GM18505 (cell line): ENCODE data around the gene SIPA1L3.
"Not testable (repeated sequence)": the region's sequence is repeated elsewhere in the genome, so short reads cannot be mapped to it uniquely, and the experiment has no call there.

Experiments
- ATAC-seq: cut with Tn5 transposase; IDR thresholded peaks from one replicate; pipeline ENCODE4 v1.9.1; 2021; ENCODE audit not compliant: unreplicated experiment
- POLR2A ChIP-seq: IDR thresholded peaks from 4 replicates; pipeline ENCODE4 v1.6.1; 2011; ENCODE audit warnings: borderline replicate concordance; ENCODE audit not compliant: insufficient read depth, insufficient read length; ENCODE audit errors: extremely low read depth

SIPA1L3 gene

DNA sequence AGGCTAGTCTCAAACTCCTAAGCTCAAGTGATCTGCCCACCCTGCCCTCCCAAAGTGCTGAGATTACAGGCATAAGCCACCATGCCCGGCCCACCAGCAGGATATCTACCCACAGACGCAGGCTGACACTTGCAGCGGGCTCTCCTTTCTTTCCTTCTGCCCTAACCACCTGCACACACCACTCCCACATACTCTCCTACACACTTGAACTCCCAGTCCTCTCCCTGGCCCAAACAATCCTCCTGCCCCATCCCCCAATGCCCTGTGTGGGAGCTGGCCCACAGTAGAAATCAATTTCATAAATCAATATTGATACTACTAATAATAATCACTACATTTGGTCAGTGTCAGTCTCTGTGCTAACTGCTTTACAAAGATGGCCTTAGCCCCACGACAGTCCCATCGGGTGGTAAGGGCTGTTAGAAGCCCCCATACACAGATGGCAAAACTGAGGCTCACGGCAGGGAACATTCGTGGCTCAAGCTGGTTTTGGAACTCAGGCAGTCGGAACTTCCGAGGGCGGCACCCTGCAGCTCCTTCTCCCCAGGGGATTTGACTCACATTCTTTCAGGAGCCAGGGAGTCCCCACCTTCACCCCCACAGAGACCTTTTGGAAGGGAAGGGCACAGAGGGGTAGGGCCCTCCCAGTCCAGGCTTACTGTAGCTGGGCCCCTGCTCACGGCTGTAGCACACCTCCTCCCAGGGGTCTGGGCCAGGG lies 320.4 kb downstream of the SIPA1L3 start:
- TF ChIP-seq POLR2A = no peak
- ATAC-seq = no peak

DNA sequence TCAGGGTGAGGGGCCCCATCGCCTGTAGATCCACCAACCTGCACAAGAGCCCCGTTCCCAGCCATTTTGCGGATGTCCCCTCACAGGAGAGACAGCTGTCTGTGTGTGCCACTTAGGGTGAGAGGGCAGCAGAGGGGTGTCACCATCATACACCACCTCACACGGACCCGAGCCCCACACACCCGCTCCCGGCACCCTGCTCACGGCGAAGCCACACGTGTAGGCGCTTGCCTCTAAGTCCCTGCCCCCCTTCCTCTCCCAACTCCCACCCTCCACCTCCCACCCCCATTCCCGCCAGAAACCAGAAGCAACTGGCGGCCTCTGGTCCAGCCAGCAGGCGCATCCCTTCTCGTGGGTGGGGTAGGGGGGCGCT lies 321.0 kb downstream of the SIPA1L3 start:
- TF ChIP-seq POLR2A = no peak
- ATAC-seq = no peak

DNA sequence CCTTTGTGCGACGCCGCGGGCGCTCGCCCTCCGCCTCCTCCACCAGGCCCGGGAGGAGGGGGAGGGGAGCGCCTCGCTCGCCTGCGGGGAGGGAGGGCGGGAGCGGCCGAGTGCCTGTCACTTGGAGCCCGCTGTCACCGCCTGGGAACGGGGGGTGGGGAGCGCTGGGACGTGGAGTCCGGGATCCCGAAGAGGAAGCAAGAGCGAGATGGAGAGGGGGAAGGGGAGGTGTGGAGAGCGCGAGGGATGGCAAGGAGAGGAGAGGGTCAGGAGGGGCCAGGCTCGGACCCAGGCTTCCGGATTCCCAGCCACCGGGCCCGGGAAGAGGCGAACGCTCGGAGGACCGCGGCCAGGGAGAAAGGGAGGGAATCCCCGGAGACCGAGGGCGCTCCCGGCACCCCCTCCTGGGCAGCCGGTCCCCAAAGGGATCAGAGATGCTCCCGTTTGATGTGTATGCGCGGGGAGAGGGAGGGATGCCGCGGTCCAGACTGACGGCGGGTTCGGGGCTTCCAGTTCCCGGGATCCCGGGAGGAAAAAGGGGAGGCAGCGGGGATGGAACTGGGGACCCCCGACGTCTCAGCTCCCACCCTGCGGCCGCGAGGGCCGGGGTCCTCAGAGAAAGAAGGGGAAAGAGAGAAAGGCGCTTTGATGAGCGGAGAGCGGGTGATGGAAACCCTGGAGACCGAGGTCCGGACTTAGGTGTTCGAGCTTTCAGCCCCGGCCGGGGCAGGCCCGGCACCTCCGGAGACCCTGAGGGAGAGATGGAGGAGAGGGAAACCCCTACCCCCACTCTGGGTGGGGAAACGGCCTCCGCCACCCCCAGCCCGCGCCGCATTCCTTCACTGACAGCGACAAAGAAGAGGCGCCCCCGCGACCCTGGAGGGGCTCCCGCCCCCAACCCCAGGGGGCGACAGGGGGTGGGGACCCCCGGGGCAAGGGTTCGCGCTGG lies 321.8 kb downstream of the SIPA1L3 start:
- TF ChIP-seq POLR2A = no peak
- ATAC-seq = no peak

- TF ChIP-seq POLR2A = no peak
- peak; percentile 79 for ATAC-seq
Observed at GRCh38 chr19:38229585-38230073, 322.6 kb downstream of the SIPA1L3 start.

- ATAC-seq = not testable (repeated sequence)
Observed at GRCh38 chr19:38230506-38231133, 323.6 kb downstream of the SIPA1L3 start.

DNA sequence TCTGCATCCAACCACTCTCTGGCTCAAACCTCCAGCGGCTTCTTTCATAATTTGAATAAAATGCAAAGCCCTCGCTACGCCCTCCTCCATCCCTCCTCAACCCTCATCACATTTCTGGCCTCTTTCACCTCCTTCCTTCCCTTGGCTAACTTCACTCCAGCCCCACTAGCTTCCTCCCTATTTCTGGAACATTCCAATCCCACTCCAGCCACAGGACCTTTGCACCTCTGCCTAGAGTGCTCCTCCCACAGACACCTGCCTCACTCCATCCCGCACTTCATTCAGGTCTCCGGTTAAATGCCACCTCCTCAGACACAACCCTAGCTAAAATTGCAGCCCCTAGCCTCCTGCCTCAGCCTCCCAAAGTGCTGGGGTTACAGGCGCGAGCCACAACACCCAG lies 324.9 kb downstream of the SIPA1L3 start:
- no peak for ATAC-seq
- TF ChIP-seq POLR2A = no peak

GRCh38 chr19:38233740-38234251 lies 326.8 kb downstream of the SIPA1L3 start:
- no peak for TF ChIP-seq POLR2A
- no peak for ATAC-seq

GRCh38 chr19:38234615-38235014 lies 327.6 kb downstream of the SIPA1L3 start:
- ATAC-seq = no peak
- no peak for TF ChIP-seq POLR2A

GRCh38 chr19:38239816-38240215 lies 332.8 kb downstream of the SIPA1L3 start:
- ATAC-seq = no peak
- TF ChIP-seq POLR2A = no peak

DNA sequence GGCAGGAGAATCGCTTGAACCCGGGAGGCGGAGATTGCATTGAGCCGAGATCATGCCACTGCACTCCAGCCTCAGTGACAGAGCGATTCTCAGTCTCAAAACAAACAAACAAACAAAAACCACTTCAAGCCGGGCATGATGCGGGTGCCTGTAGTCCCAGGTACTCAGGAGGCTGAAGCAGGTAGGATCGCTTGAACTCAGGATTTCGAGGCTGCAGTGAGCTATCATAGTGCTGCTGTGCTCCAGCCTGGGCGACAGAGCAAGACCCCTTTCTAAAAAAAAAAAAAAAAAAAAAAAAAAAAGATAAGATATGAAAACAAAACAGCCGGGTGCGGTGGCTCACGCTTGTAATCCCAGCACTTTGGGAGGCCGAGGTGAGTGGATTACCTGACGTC lies 336.3 kb downstream of the SIPA1L3 start:
- TF ChIP-seq POLR2A = no peak
- no peak for ATAC-seq

- no peak for ATAC-seq
Observed at GRCh38 chr19:38245826-38246498, 339.0 kb downstream of the SIPA1L3 start.

DNA sequence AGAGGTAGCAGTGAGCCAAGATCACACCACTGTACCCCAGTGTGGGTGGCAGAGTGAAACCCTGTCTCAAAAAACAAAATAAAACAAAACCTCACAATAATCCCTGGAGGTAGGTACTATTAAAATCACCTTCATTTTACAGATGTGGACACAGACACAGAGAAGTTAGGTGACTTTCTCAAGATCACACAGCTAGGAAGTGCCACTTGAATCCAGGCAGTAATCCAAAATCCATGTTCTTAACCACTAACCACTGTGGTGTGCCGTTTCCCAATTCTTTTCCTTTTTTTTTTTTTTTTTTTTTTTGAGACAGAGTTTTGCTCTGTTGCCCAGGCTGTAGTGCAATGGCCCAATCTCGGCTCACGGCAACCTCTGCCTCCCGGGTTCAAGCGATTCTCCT lies 340.1 kb downstream of the SIPA1L3 start:
- no peak for ATAC-seq
- TF ChIP-seq POLR2A = no peak

More at GRCh38 chr19:38245826-38246498, 339.0 kb downstream of the SIPA1L3 start:
- TF ChIP-seq POLR2A = no peak

- TF ChIP-seq POLR2A = no peak
- no peak for ATAC-seq
Observed at GRCh38 chr19:38247734-38248268, 340.8 kb downstream of the SIPA1L3 start.

DNA sequence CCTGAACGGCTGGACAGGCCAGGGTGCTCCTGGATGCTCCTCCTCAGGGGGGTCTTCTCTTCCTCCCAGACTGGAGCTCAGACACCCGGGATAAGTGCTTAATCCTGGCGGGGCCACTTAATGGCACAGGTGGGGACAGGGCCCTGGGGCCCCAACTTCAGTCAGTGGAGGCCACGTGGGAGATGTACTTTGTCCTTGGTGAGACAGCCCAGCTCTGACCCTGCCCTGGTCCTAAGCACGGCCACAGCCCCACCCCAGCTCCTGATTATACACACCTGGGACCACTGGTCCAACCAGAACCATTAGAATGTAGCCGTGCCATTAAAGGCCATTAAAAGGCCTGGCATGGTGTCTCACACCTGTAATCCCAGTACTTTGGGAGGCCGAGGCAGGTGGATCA lies 341.4 kb downstream of the SIPA1L3 start:
- no peak for ATAC-seq
- TF ChIP-seq POLR2A = no peak
